ENCODE results near the gene GPR52.

Gene GPR52

GRCh38 chr1:174497478-174497877 lies 49.7 kb downstream of the GPR52 start:
- TF ChIP-seq, protein P1, sequence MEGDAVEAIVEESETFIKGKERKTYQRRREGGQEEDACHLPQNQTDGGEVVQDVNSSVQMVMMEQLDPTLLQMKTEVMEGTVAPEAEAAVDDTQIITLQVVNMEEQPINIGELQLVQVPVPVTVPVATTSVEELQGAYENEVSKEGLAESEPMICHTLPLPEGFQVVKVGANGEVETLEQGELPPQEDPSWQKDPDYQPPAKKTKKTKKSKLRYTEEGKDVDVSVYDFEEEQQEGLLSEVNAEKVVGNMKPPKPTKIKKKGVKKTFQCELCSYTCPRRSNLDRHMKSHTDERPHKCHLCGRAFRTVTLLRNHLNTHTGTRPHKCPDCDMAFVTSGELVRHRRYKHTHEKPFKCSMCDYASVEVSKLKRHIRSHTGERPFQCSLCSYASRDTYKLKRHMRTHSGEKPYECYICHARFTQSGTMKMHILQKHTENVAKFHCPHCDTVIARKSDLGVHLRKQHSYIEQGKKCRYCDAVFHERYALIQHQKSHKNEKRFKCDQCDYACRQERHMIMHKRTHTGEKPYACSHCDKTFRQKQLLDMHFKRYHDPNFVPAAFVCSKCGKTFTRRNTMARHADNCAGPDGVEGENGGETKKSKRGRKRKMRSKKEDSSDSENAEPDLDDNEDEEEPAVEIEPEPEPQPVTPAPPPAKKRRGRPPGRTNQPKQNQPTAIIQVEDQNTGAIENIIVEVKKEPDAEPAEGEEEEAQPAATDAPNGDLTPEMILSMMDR (IDR thresholded peaks at IDR 0.05), result no peak
- no peaks in the 10 kb centered on the region for H3K9me3 ChIP-seq (ENCODE audit: control insufficient read depth, low read length)
- no peak overlapping the region for H2AFZ ChIP-seq

More at GRCh38 chr1:174497478-174497877, 49.7 kb downstream of the GPR52 start:
- Histone ChIP-seq H3K36me3 (ENCODE audit: control insufficient read depth, insufficient read depth, low read length) (no peaks in the 10 kb centered on the region), H3K79me2 (no peaks in the 10 kb centered on the region), H3K9ac (no peak overlapping the region), H3K27me3 (ENCODE audit: control insufficient read depth, insufficient read depth, low read length) (no peaks in the 10 kb centered on the region), H3K4me2 (ENCODE audit: low read length) (no peak overlapping the region), H3K4me1 (no peaks in the 10 kb centered on the region), H3K27ac (no peak overlapping the region), H3K4me3 (ENCODE audit: low read depth, low read length) (no peak overlapping the region)

Data from parathyroid adenoma (tissue), 2 donors.